Large intestine (tissue), 12 donors: ENCODE data around the gene GNG13. TPM values are rescaled to one million over a fixed set of nuclear protein-coding genes. Genes with fewer than 3 reads are reported as not detected.

ENCODE experiments used
- DNase-seq, 2 donors: peaks; one replicate each; pipeline versions ENCODE4 v3.0.0 to v3.0.0-alpha.2; 2013
- H3K27ac ChIP-seq: one replicate; pipeline ENCODE4 v1.5.1; 2013; ENCODE audit warnings: low read length
- H3K27me3 ChIP-seq: 2 replicates; pipeline ENCODE4 v1.6.1; 2013; ENCODE audit warnings: low read length; ENCODE audit not compliant: control insufficient read depth, insufficient read depth
- H3K36me3 ChIP-seq: 2 replicates; pipeline ENCODE4 v1.6.1; 2013; ENCODE audit warnings: low read length; ENCODE audit not compliant: control insufficient read depth, insufficient read depth
- H3K4me1 ChIP-seq: one replicate; pipeline ENCODE4 v1.6.1; 2013; ENCODE audit warnings: low read length; ENCODE audit not compliant: control insufficient read depth, insufficient read depth
- H3K4me3 ChIP-seq: one replicate; pipeline ENCODE4 v1.5.1; 2013; ENCODE audit warnings: low read length
- H3K9me3 ChIP-seq: one replicate; pipeline ENCODE4 v1.6.1; 2013; ENCODE audit warnings: mild to moderate bottlenecking, low read depth, low read length, moderate library complexity; ENCODE audit not compliant: control insufficient read depth
- WGBS: methylation state at CpG from one replicate; pipeline ENCODE4 v1.1.5; 2013; ENCODE audit warnings: low lambda C conversion rate; ENCODE audit not compliant: insufficient coverage; 5-methylcytosine and 5-hydroxymethylcytosine counted together
- long read RNA-seq, 11 donors: transcript quantifications; one replicate each; lab custom pipeline, GENCODE V29; 2026
- polyA plus RNA-seq: library from polyadenylated mRNA; unstranded; fragments of 120-200 nt; gene quantifications from one replicate; pipeline ENCODE4 v1.2.1, GENCODE V29; 2013

Gene GNG13, protein sequence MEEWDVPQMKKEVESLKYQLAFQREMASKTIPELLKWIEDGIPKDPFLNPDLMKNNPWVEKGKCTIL
- 0.81 TPM for polyA plus RNA-seq
- long read RNA-seq, donor 1: 0 reads
- long read RNA-seq, donor 2: 0 reads
- long read RNA-seq, donor 3: 0 reads
- long read RNA-seq, donor 4: 0 reads
- long read RNA-seq, donor 5: 0 reads
- long read RNA-seq, donor 6: 0 reads
- long read RNA-seq, donor 7: 0 reads
- long read RNA-seq, donor 8, partial matches to known transcripts: 0 of 1 reads
- long read RNA-seq, donor 8, other reads (novel, unspliced or antisense): 0 of 1 reads
- long read RNA-seq, donor 9: 0 reads
- long read RNA-seq, donor 10: 0 reads
- long read RNA-seq, donor 11: 0 reads

GRCh38 chr16:799948-800833, at the start of gene GNG13:
TSS of gene GNG13 (minus strand) at chr16:800734. CDS start at chr16:799077, 1,657 bp downstream.
- Histone ChIP-seq H3K27ac (no peak within 1 kb of the TSS), H3K27me3 (peaks cover 61% of the 10 kb centered on the region), H3K9me3 (peaks cover 3% of the 10 kb centered on the region), H3K4me1 (no peaks in the 10 kb centered on the region), H3K4me3 (no peak within 1 kb of the TSS), H3K36me3 (no peaks in the 10 kb centered on the region)
- no peak for DNase-seq
- no CpG with 5 or more reads among the region's 57 CpGs for WGBS

DNA sequence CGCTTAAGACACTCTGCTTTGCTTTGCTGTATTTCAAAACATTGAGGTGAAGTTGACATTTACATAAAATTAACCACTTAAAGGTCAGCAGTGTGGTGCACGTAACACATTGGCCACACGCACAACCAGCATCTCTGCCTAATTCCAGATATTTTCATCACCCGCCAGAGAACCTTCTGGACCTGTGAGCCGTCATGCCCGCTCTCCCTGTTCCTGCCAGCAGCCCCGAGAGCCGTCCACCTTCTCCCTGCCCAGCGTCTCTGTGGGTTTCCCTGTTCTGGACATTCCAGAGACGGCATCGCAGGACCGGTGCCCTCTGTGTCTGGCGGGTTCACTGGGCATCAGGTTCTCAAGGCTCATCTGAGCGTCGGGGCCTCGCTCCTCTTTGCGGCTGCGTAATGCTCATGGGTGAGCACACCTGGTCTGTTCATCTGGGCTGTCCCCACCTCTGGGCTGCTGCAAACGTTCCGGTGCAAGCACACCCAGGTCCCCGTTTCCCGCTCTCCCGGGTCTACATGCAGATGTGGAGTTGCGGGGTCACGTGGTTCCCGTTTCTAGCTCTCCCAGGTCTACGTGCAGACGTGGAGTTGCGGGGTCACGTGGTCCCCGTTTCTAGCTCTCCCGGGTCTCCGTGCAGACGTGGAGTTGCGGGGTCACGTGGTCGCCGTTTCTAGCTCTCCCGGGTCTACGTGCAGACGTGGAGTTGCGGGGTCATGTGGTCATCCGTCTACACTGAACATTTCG, 48.1 kb upstream of the GNG13 start:
- no peaks in the 10 kb centered on the region for H3K4me1 ChIP-seq
- peaks cover 75% of the 10 kb centered on the region for H3K9me3 ChIP-seq
- no peak overlapping the region for H3K27ac ChIP-seq
- no peaks in the 10 kb centered on the region for H3K27me3 ChIP-seq
- H3K4me3 ChIP-seq: no peak overlapping the region
- no peaks in the 10 kb centered on the region for H3K36me3 ChIP-seq
- no peak for DNase-seq
- whole genome bisulfite sequencing: no CpG with 5 or more reads among the region's 44 CpGs

GRCh38 chr16:847681-848445, 47.3 kb upstream of the GNG13 start:
- no peak overlapping the region for H3K27ac ChIP-seq
- H3K36me3 ChIP-seq: no peaks in the 10 kb centered on the region
- no peak for DNase-seq
- H3K9me3 ChIP-seq: peaks cover 77% of the 10 kb centered on the region
- no peak overlapping the region for H3K4me3 ChIP-seq
- no CpG with 5 or more reads among the region's 33 CpGs for WGBS
- no peaks in the 10 kb centered on the region for H3K4me1 ChIP-seq
- H3K27me3 ChIP-seq: no peaks in the 10 kb centered on the region

DNA sequence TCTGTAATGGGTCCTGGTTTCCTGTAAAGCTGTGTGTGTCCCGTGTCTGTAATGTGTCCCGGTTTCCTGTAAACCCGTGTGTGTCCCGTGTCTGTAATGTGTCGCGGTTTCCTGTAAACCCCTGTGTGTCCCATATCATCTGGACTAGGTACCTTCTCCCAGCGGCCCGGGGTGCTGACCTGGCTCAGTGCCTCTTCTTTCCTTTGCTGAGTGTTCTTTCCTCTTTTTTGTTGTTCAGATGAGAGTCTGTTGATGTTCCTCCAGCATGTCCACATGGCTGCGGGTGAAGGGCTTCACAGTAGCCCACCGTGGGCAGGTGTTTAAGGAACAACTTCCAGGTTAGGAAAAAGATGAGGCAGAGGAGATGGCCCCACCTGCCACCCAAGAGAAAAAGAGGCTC, 46.6 kb upstream of the GNG13 start:
- DNase-seq: no peak

GRCh38 chr16:845351-845745, 44.8 kb upstream of the GNG13 start:
- no peaks in the 10 kb centered on the region for H3K27me3 ChIP-seq
- H3K27ac ChIP-seq: no peak overlapping the region
- H3K4me1 ChIP-seq: no peaks in the 10 kb centered on the region
- WGBS: no CpG with 5 or more reads among the region's 26 CpGs
- no peak overlapping the region for H3K4me3 ChIP-seq
- H3K36me3 ChIP-seq: no peaks in the 10 kb centered on the region
- peaks cover 63% of the 10 kb centered on the region for H3K9me3 ChIP-seq
- DNase-seq: no peak

More for the DNA sequence above, 46.6 kb upstream of the GNG13 start:
- Histone ChIP-seq H3K36me3 (no peaks in the 10 kb centered on the region), H3K4me3 (no peak overlapping the region), H3K4me1 (no peaks in the 10 kb centered on the region), H3K27ac (no peak overlapping the region), H3K9me3 (peaks cover 75% of the 10 kb centered on the region), H3K27me3 (no peaks in the 10 kb centered on the region)
- no CpG with 5 or more reads among the region's 10 CpGs for WGBS

- Histone ChIP-seq H3K27ac (no peak overlapping the region), H3K4me1 (no peaks in the 10 kb centered on the region), H3K27me3 (no peaks in the 10 kb centered on the region), H3K9me3 (peaks cover 57% of the 10 kb centered on the region), H3K36me3 (no peaks in the 10 kb centered on the region), H3K4me3 (no peak overlapping the region)
- 93% methylated on average over 5 of the region's 48 CpGs for WGBS
- DNase-seq: no peak
These were observed 44.3 kb upstream of the GNG13 start for GRCh38 chr16:844638-845350.

DNA sequence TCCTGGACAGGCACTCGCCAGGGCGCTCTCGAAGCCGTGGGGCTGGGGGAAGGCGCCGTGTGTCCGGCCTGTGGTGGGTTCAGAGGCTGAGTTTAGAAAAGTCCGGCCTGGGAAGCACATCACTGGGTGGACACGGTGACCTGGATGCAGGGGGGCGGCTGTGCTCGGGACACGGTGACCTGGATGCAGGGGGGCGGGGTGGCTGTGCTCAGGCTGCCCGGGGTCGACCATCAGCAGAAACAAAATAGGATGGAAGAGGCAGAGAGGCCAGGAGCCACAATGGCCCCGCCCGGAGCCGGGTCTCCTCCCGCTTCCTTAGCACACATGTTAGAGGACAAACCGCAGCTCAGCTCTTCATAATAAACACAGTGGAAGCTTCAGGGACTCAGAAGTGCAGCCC, 43.2 kb upstream of the GNG13 start:
- no peak for DNase-seq
- WGBS: no CpG with 5 or more reads among the region's 20 CpGs
- no peak overlapping the region for H3K27ac ChIP-seq
- no peaks in the 10 kb centered on the region for H3K36me3 ChIP-seq
- H3K9me3 ChIP-seq: peaks cover 50% of the 10 kb centered on the region
- H3K4me3 ChIP-seq: no peak overlapping the region
- no peaks in the 10 kb centered on the region for H3K4me1 ChIP-seq
- H3K27me3 ChIP-seq: no peaks in the 10 kb centered on the region

DNA sequence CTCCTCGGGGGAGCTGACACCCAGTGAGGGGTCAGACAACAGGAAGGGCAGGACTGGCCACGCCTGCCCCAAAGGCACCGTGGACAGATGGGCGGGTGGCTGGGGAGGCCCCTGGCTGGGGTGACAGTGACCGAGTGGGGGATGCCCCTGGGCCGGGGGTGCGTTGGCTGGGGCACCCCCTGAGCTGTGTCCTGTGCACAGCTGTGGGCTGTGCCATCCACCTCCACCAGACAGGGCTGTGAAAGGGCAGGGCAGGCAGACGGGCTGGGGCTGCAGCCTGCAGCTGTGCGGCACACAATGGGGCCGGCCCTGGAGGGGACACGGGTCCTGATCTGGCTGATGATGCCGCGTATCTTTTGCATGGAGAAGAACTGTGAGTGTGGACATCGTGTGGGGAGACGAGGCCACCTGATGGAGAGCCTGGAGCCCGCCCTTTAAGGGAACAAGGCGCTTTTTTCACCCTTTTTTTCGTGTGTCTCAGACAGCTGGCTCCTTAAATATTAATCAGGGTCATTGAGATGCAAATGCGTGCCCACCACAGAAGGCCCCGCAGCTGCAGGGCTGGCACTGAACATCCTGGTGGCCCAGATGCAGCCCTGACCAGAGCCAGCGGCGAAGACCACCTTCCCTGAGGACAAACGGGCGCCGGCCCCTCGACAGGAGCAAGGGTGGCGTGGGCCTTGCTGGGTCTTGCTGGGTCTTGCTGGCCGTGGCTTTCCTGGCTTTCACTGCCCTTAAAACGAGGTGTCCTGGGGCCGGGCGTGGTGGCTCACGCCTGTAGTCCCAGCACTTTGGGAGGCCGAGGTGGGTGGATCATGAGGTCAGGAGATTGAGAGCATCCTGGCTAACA, 42.4 kb upstream of the GNG13 start:
- DNase-seq: no peak
- WGBS: 80% methylated on average over 3 of the region's 33 CpGs
- Histone ChIP-seq H3K27me3 (no peaks in the 10 kb centered on the region), H3K4me3 (no peak overlapping the region), H3K4me1 (no peaks in the 10 kb centered on the region), H3K36me3 (no peaks in the 10 kb centered on the region), H3K27ac (no peak overlapping the region), H3K9me3 (peaks cover 43% of the 10 kb centered on the region)

DNA sequence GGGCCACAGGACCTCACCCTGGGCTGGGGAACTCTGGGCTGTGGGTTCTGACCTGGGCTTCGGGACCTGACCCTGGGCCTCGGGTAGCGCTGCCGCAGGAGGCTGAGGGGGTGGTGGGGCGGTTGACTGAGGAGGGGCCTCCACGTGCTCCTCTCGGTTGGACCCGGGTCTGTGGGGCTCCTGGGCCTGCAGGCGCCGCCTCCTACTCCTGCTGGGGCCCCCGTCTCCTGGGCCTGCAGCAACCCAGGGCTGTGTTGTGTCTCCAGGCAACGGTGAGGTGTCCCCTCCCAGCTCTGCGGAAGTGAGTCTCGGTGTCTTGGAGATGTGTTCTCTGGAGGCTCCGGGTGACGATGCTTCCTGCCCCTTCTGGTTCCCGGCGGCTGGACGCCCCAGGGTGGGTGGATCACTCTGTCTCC, 41.5 kb upstream of the GNG13 start:
- H3K27me3 ChIP-seq: no peaks in the 10 kb centered on the region
- WGBS: no CpG with 5 or more reads among the region's 19 CpGs
- H3K27ac ChIP-seq: no peak overlapping the region
- DNase-seq: peak in 1 of 2 donors; percentile 23
- H3K9me3 ChIP-seq: peaks cover 37% of the 10 kb centered on the region
- H3K4me3 ChIP-seq: no peak overlapping the region
- no peaks in the 10 kb centered on the region for H3K36me3 ChIP-seq
- no peaks in the 10 kb centered on the region for H3K4me1 ChIP-seq
